HepG2 (cell line): ENCODE results near the gene SLC23A2. TPM values are rescaled to one million over a fixed set of nuclear protein-coding genes. Genes with fewer than 3 reads are reported as not detected.

Source experiments
- GLI4 ChIP-seq: sonication (generic); formaldehyde crosslinking; IDR thresholded peaks from 2 replicates; pipeline ENCODE4 v1.5.1; 2020; ENCODE audit warnings: missing genetic modification reagents, mild to moderate bottlenecking, moderate library complexity, borderline replicate concordance
- HDAC6 ChIP-seq: fragments of 200-600 bp; sonication (generic); IDR thresholded peaks from 2 replicates; pipeline ENCODE4 v1.7.0; 2017; ENCODE audit warnings: mild to moderate bottlenecking, antibody characterized with exemption, low read length, low read depth
- HNRNPK ChIP-seq: fragments of 200-400 bp; formaldehyde crosslinking; IDR thresholded peaks from 2 replicates; pipeline ENCODE4 v1.6.1; 2018; ENCODE audit warnings: low read length, low read depth, moderate library complexity, mild to moderate bottlenecking; ENCODE audit not compliant: poor library complexity, severe bottlenecking
- NRL ChIP-seq: sonication (generic); formaldehyde crosslinking; IDR thresholded peaks from 2 replicates; pipeline ENCODE4 v1.5.0; 2020; ENCODE audit warnings: missing genetic modification reagents, mild to moderate bottlenecking, moderate library complexity, borderline replicate concordance
- SKI ChIP-seq: fragments of 450-650 bp; IDR thresholded peaks from one replicate; pipeline ENCODE4 v1.6.1; 2018; ENCODE audit warnings: mild to moderate bottlenecking; ENCODE audit not compliant: partially characterized antibody
- ZBTB1 ChIP-seq: sonication (generic); formaldehyde crosslinking; IDR thresholded peaks from 2 replicates; pipeline ENCODE4 v1.4.0; 2020; ENCODE audit warnings: missing genetic modification reagents, borderline replicate concordance
- ZBTB20 ChIP-seq: sonication (generic); formaldehyde crosslinking; IDR thresholded peaks from 2 replicates; pipeline ENCODE4 v1.8.1; 2023; ENCODE audit warnings: missing genetic modification reagents, low read depth, mild to moderate bottlenecking, borderline replicate concordance
- ZNF292 ChIP-seq: sonication (generic); formaldehyde crosslinking; IDR thresholded peaks from 2 replicates; pipeline ENCODE4 v1.8.1; 2022; ENCODE audit warnings: mild to moderate bottlenecking, low read depth, missing genetic modification reagents, borderline replicate concordance
- ZNF546 ChIP-seq: sonication (generic); formaldehyde crosslinking; conservative IDR thresholded peaks from 2 replicates; pipeline ENCODE4 v1.8.1; 2023; ENCODE audit warnings: mild to moderate bottlenecking, missing genetic modification reagents
- ZNF777 ChIP-seq: sonication (generic); formaldehyde crosslinking; IDR thresholded peaks from 2 replicates; pipeline ENCODE4 v1.4.0; 2020; ENCODE audit warnings: missing genetic modification reagents
- polyA plus RNA-seq, 8 experiments: library from polyadenylated mRNA; depleted of rRNA in 3 of 8; stranded (reverse) in 7 of 8; unstranded in 1 of 8; fragments of >200 nt; fragmentation: Illumina TruSeq in 4 of 8; extraction: Trizol in 4 of 8; gene quantifications; 2 replicates each; pipeline versions ENCODE4 v1.2.1 to v1.2.3, GENCODE V29; 2011 to 2016; ENCODE audit warnings: low read depth in 4 of 8, missing spikeins in 1 of 8, mixed read lengths in 1 of 8; ENCODE audit not compliant: insufficient read depth in 1 of 8
- total RNA-seq, 5 experiments: library from RNA; depleted of rRNA; stranded (reverse); fragments of >200 nt; fragmentation: Illumina TruSeq; extraction: Trizol; gene quantifications; 2 replicates each; pipeline ENCODE4 v1.2.3, GENCODE V29; 2016; ENCODE audit warnings: low read depth in 1 of 5
- TF ChIP-seq, protein P1 (sequence below): sonication (generic); formaldehyde crosslinking; IDR thresholded peaks from 2 replicates; pipeline ENCODE4 v1.4.0; 2020; ENCODE audit warnings: low read depth, missing genetic modification reagents
- TF ChIP-seq, protein P2 (sequence below): sonication (generic); formaldehyde crosslinking; IDR thresholded peaks from 2 replicates; pipeline ENCODE4 v1.5.1; 2020; ENCODE audit warnings: missing genetic modification reagents, mild to moderate bottlenecking, borderline replicate concordance
- TF ChIP-seq, protein P3 (sequence below): sonication (generic); formaldehyde crosslinking; IDR thresholded peaks from 2 replicates; pipeline ENCODE4 v1.5.1; 2020; ENCODE audit warnings: mild to moderate bottlenecking, missing genetic modification reagents, moderate library complexity
- TF ChIP-seq, protein P4 (sequence below): sonication (generic); formaldehyde crosslinking; IDR thresholded peaks from 2 replicates; pipeline ENCODE4 v1.5.1; 2020; ENCODE audit warnings: mild to moderate bottlenecking, missing genetic modification reagents

The SLC23A2 gene
- total and polyA plus RNA-seq, 2 of the 13 experiments (the other 11 are each of a cell fraction or from before 2014, with no cell fraction given) = 42.2 to 51.2 TPM

DNA sequence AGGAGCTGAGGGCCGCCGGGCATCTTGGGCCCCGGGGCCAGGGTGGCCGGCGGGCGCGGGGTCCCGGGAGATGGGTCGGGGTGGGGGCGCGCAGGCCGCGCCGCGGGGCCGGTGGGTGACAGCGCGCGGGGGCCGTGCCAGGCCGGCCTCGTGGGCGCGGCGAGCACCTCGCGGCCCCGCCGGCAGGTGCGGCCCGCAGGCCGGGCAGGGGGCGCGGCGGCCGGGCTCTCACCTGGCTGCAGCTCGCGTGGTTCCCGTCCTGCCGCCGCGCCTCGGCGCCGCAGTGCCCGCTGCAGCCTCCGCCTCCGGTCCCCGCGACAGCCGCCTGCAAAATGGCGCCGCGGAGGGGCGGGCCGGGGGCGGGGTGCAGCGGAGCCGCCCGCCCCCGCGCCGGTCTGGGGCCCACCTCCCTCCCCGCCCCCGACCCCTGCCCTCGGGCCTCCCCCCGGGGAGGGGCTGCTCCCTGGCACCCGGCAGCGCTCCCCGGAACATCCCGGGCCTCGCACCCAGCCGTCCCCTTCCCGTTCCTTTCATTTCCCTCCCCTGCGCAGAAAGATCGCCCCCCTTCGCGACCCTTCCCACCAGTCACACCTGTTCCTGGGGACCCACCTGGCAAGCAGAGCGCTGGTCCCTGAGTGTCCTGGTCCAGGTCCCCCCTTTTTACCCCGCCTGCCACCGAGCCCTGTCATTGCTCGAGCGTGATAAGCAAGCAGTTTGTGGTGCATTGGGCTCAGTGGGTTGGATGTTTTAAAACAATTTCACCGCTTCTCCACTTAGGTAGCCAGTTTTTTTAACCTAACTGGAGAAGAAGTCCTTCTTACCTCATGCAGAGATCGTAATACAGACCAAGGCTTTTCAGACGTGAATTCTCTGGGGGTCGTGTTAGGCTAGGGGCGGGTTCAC, at the start of gene SLC23A2 (continued):
- TF ChIP-seq, protein P1, sequence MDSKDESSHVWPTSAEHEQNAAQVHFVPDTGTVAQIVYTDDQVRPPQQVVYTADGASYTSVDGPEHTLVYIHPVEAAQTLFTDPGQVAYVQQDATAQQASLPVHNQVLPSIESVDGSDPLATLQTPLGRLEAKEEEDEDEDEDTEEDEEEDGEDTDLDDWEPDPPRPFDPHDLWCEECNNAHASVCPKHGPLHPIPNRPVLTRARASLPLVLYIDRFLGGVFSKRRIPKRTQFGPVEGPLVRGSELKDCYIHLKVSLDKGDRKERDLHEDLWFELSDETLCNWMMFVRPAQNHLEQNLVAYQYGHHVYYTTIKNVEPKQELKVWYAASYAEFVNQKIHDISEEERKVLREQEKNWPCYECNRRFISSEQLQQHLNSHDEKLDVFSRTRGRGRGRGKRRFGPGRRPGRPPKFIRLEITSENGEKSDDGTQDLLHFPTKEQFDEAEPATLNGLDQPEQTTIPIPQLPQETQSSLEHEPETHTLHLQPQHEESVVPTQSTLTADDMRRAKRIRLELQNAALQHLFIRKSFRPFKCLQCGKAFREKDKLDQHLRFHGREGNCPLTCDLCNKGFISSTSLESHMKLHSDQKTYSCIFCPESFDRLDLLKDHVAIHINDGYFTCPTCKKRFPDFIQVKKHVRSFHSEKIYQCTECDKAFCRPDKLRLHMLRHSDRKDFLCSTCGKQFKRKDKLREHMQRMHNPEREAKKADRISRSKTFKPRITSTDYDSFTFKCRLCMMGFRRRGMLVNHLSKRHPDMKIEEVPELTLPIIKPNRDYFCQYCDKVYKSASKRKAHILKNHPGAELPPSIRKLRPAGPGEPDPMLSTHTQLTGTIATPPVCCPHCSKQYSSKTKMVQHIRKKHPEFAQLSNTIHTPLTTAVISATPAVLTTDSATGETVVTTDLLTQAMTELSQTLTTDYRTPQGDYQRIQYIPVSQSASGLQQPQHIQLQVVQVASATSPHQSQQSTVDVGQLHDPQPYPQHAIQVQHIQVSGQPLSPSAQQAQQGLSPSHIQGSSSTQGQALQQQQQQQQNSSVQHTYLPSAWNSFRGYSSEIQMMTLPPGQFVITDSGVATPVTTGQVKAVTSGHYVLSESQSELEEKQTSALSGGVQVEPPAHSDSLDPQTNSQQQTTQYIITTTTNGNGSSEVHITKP = no peak
- no peak for TF ChIP-seq HDAC6
- no peak for TF ChIP-seq SKI
- TF ChIP-seq GLI4 (CRISPR knock-in tag) = peak; percentile 73; the same call in 1 of the 2 replicates
- TF ChIP-seq ZNF292 = peak; percentile 57; the same call in 1 of the 2 replicates
- TF ChIP-seq HNRNPK = no peak
- TF ChIP-seq, protein P2, sequence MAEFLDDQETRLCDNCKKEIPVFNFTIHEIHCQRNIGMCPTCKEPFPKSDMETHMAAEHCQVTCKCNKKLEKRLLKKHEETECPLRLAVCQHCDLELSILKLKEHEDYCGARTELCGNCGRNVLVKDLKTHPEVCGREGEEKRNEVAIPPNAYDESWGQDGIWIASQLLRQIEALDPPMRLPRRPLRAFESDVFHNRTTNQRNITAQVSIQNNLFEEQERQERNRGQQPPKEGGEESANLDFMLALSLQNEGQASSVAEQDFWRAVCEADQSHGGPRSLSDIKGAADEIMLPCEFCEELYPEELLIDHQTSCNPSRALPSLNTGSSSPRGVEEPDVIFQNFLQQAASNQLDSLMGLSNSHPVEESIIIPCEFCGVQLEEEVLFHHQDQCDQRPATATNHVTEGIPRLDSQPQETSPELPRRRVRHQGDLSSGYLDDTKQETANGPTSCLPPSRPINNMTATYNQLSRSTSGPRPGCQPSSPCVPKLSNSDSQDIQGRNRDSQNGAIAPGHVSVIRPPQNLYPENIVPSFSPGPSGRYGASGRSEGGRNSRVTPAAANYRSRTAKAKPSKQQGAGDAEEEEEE (CRISPR knock-in tag) = no peak
- TF ChIP-seq, protein P3, sequence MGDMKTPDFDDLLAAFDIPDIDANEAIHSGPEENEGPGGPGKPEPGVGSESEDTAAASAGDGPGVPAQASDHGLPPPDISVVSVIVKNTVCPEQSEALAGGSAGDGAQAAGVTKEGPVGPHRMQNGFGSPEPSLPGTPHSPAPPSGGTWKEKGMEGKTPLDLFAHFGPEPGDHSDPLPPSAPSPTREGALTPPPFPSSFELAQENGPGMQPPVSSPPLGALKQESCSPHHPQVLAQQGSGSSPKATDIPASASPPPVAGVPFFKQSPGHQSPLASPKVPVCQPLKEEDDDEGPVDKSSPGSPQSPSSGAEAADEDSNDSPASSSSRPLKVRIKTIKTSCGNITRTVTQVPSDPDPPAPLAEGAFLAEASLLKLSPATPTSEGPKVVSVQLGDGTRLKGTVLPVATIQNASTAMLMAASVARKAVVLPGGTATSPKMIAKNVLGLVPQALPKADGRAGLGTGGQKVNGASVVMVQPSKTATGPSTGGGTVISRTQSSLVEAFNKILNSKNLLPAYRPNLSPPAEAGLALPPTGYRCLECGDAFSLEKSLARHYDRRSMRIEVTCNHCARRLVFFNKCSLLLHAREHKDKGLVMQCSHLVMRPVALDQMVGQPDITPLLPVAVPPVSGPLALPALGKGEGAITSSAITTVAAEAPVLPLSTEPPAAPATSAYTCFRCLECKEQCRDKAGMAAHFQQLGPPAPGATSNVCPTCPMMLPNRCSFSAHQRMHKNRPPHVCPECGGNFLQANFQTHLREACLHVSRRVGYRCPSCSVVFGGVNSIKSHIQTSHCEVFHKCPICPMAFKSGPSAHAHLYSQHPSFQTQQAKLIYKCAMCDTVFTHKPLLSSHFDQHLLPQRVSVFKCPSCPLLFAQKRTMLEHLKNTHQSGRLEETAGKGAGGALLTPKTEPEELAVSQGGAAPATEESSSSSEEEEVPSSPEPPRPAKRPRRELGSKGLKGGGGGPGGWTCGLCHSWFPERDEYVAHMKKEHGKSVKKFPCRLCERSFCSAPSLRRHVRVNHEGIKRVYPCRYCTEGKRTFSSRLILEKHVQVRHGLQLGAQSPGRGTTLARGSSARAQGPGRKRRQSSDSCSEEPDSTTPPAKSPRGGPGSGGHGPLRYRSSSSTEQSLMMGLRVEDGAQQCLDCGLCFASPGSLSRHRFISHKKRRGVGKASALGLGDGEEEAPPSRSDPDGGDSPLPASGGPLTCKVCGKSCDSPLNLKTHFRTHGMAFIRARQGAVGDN (CRISPR knock-in tag) = peak; percentile 78
- no peak for TF ChIP-seq ZBTB20 (CRISPR knock-in tag)
- TF ChIP-seq ZBTB1 = no peak
- peak; percentile 28 for TF ChIP-seq ZNF777
- TF ChIP-seq, protein P4, sequence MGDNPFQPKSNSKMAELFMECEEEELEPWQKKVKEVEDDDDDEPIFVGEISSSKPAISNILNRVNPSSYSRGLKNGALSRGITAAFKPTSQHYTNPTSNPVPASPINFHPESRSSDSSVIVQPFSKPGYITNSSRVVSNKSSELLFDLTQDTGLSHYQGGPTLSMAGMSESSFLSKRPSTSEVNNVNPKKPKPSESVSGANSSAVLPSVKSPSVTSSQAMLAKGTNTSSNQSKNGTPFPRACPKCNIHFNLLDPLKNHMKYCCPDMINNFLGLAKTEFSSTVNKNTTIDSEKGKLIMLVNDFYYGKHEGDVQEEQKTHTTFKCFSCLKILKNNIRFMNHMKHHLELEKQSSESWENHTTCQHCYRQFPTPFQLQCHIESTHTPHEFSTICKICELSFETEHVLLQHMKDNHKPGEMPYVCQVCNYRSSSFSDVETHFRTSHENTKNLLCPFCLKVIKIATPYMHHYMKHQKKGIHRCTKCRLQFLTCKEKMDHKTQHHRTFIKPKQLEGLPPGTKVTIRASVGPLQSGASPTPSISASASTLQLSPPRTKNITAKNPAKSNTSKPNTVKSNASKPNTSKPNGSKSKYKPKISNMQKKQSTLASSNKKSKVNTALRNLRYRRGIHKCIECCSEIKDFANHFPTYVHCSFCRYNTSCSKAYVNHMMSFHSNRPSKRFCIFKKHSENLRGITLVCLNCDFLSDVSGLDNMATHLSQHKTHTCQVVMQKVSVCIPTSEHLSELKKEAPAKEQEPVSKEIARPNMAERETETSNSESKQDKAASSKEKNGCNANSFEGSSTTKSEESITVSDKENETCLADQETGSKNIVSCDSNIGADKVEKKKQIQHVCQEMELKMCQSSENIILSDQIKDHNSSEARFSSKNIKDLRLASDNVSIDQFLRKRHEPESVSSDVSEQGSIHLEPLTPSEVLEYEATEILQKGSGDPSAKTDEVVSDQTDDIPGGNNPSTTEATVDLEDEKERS (CRISPR knock-in tag) = no peak
- no peak; the same call in 1 of the 2 replicates for TF ChIP-seq ZNF546
- peak; percentile 57; the same call in 1 of the 2 replicates for TF ChIP-seq NRL (CRISPR knock-in tag)
